K562 (cell line): ENCODE measurements around the gene TRPM4.

ENCODE experiments used
- EHMT2 ChIP-seq: fragments of 450-650 bp; IDR thresholded peaks from 2 replicates; pipeline ENCODE4 v1.6.1; 2018; ENCODE audit warnings: antibody characterized with exemption
- NFRKB ChIP-seq: fragments of 450-650 bp; IDR thresholded peaks from 2 replicates; pipeline ENCODE4 v1.6.1; 2016; ENCODE audit warnings: low read depth
- TF ChIP-seq, protein P1 (sequence below), 3 experiments: IDR thresholded peaks in 2 of 3; conservative IDR thresholded peaks in 1 of 3; 2 replicates each; pipeline ENCODE4 v1.5.1; 2011 to 2012; ENCODE audit warnings: low read length in 3 of 3, mild to moderate bottlenecking in 3 of 3, control low read depth in 2 of 3, improper control_type of control experiment in 1 of 3, inconsistent platforms in 1 of 3, low read depth in 1 of 3, mixed read lengths in 1 of 3, moderate library complexity in 1 of 3; ENCODE audit not compliant: insufficient read depth in 2 of 3

DNA sequence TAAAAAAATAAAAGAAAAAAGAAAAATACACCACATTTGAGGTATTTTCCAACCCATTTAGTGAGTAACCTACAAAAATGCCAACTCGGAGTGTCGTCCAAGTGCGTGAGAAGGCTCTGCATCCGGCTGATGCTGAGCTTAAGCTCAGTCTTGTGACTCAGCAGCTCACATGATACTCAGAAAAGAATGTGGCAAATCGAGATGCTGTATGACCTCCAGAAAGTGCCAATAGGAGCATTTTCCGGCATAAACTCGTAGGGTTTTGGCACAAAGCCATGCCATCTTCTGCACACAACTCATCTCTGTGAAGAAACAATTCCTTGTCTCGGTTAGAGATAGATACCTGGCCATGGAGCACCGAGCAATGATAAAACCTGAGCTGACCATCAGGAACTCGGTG is 58.5 kb downstream of the TRPM4 start:
- TF ChIP-seq EHMT2 (no peak), NFRKB (no peak)
- TF ChIP-seq, protein P1, sequence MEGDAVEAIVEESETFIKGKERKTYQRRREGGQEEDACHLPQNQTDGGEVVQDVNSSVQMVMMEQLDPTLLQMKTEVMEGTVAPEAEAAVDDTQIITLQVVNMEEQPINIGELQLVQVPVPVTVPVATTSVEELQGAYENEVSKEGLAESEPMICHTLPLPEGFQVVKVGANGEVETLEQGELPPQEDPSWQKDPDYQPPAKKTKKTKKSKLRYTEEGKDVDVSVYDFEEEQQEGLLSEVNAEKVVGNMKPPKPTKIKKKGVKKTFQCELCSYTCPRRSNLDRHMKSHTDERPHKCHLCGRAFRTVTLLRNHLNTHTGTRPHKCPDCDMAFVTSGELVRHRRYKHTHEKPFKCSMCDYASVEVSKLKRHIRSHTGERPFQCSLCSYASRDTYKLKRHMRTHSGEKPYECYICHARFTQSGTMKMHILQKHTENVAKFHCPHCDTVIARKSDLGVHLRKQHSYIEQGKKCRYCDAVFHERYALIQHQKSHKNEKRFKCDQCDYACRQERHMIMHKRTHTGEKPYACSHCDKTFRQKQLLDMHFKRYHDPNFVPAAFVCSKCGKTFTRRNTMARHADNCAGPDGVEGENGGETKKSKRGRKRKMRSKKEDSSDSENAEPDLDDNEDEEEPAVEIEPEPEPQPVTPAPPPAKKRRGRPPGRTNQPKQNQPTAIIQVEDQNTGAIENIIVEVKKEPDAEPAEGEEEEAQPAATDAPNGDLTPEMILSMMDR (IDR thresholded peaks at IDR 0.05 in 2 of 3, conservative IDR thresholded peaks at IDR 0.05 in 1 of 3; ENCODE audit: insufficient read depth in 2 of 3, low read depth in 1 of 3, low read length in 3 of 3), result no peak
